Dermis blood vessel endothelial cell (primary cell): ENCODE measurements around the gene KPTN. TPM values are rescaled to one million over a fixed set of nuclear protein-coding genes. Genes with fewer than 3 reads are reported as not detected.

Source experiments
- DNase-seq: peaks from one replicate; pipeline ENCODE4 v3.0.0; 2010
- total RNA-seq: library from RNA; depleted of rRNA; stranded (reverse); fragments of >200 nt; gene quantifications from 2 replicates; pipeline ENCODE4 v1.2.3, GENCODE V29; 2014

The KPTN gene
- total RNA-seq, 1 donor from 2014 or later, result 4.3 TPM

- no peak for DNase-seq
Measured at GRCh38 chr19:47432091-47432490, 51.9 kb downstream of the KPTN start.

GRCh38 chr19:47430041-47430802 lies 53.8 kb downstream of the KPTN start:
- peak; percentile 62 for DNase-seq

- no peak for DNase-seq
Measured at GRCh38 chr19:47429140-47429793, 54.8 kb downstream of the KPTN start.

GRCh38 chr19:47428177-47428894 lies 55.7 kb downstream of the KPTN start:
- DNase-seq, result peak; percentile 99

GRCh38 chr19:47427241-47428176 lies 56.5 kb downstream of the KPTN start:
- peak; percentile 73 for DNase-seq

Other genes starting within 250 kb of the KPTN start
- gene CCDC9, start 227.7 kb downstream of the KPTN start, total RNA-seq, result 3.4 and 4.9 TPM in 2 replicates
- gene INAFM1, start 209.3 kb downstream of the KPTN start, total RNA-seq, result 1.1 and 1.5 TPM in 2 replicates
- gene C5AR1, start 174.4 kb downstream of the KPTN start, total RNA-seq, result not detected in 2 replicates
- gene C5AR2, start 152.0 kb downstream of the KPTN start, total RNA-seq, result under 0.01 and 0.05 TPM in 2 replicates
- 10.9 and 12.2 TPM in 2 replicates for gene DHX34, start 134.9 kb downstream of the KPTN start, total RNA-seq
- 0.37 TPM in 1 of 2 replicates, not detected in the other for gene MEIS3, start 64.7 kb downstream of the KPTN start, total RNA-seq
- 0.17 TPM in 1 of 2 replicates, not detected in the other for gene SLC8A2, start 12.3 kb downstream of the KPTN start, total RNA-seq
- 80.3 and 99.1 TPM in 2 replicates for gene NAPA, start 30.8 kb upstream of the KPTN start, total RNA-seq
- gene ZNF541, start 88.9 kb upstream of the KPTN start, total RNA-seq, result 0.33 and 1.2 TPM in 2 replicates
- gene BICRA, start 124.9 kb upstream of the KPTN start, total RNA-seq, result 12.2 and 12.9 TPM in 2 replicates
- gene EHD2, start 229.2 kb upstream of the KPTN start, total RNA-seq, result 148 and 336 TPM in 2 replicates